ENCODE results near the gene C4BPA. TPM values are rescaled to one million over a fixed set of nuclear protein-coding genes. Genes with fewer than 3 reads are reported as not detected.
A peak's percentile ranks its signal among the peaks of the same experiment; 100 is the strongest.

Gene C4BPA
- total RNA-seq, 1 experiment from 2014 or later, result not detected

DNA sequence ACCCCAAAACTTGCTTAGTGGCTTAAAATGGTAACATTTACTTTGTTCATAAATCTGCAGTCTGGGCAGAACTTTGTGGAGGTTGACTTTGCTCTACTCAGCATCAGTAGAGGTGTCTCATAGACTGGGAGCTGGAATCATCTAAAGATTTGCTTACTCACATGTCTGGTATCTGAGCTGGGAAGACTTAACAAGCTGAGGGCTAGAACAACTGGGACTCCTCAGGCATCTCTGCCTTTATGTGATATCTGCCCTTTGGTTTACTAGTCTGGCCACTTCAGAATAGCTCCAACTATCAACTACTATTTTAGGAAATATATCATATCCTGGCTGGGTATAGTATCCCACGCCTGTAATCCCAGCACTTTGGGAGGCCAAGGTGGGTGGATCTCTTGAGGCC is 82.5 kb downstream of the C4BPA start:
- intact Hi-C loops (cut with micrococcal nuclease), result no loop called here
- no TSS peak for BruUV-seq (replicated peaks)

DNA sequence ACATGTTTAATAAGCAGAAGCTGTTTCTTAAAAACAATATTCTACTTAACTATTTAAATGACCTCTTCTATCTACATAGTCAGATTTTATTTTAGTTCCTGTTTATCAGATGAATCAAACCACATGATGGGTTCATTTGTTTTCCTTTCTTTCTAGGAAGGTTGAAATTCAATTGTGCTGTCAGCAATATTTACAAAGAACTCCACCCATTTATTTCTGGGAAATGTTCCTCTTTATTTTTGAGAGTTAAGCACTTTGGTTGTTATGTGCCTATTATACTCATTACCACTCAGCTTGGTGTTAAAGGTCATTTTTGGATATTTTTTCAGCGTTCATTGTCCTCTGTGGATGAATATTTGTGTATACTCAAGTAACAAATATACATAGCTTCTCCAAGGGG is 84.9 kb downstream of the C4BPA start:
- TF ChIP-seq, protein P1, sequence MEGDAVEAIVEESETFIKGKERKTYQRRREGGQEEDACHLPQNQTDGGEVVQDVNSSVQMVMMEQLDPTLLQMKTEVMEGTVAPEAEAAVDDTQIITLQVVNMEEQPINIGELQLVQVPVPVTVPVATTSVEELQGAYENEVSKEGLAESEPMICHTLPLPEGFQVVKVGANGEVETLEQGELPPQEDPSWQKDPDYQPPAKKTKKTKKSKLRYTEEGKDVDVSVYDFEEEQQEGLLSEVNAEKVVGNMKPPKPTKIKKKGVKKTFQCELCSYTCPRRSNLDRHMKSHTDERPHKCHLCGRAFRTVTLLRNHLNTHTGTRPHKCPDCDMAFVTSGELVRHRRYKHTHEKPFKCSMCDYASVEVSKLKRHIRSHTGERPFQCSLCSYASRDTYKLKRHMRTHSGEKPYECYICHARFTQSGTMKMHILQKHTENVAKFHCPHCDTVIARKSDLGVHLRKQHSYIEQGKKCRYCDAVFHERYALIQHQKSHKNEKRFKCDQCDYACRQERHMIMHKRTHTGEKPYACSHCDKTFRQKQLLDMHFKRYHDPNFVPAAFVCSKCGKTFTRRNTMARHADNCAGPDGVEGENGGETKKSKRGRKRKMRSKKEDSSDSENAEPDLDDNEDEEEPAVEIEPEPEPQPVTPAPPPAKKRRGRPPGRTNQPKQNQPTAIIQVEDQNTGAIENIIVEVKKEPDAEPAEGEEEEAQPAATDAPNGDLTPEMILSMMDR (conservative IDR thresholded peaks at IDR 0.05; ENCODE audit: low read depth, low read length), result no peak
- TF ChIP-seq EZH2 (IDR thresholded peaks at IDR 0.05; ENCODE audit: low read length, unreplicated experiment), result no peak
- TF ChIP-seq EZH2phosphoT487 (IDR thresholded peaks at IDR 0.05; ENCODE audit: borderline replicate concordance, low read length), result no peak
- Histone ChIP-seq H3F3A (ENCODE audit: low read length, unreplicated experiment) (no peaks in the 10 kb centered on the region), H4K20me1 (ENCODE audit: low read length) (no peaks in the 10 kb centered on the region), H3K9me2 (replicated peaks; ENCODE audit: low read length) (no peaks in the 10 kb centered on the region), H3K4me1 (ENCODE audit: insufficient read depth, low read length) (no peaks in the 10 kb centered on the region), H3K4me3 (ENCODE audit: low read length) (no peak overlapping the region), H3K27ac (ENCODE audit: low read length) (no peak overlapping the region), H2AFZ (ENCODE audit: low read length) (no peak overlapping the region), H3K27me3 (ENCODE audit: low read length) (no peaks in the 10 kb centered on the region), H3K9ac (ENCODE audit: low read length) (no peak overlapping the region), H3K4me2 (ENCODE audit: low read length) (no peak overlapping the region), H3K9me3 (ENCODE audit: low read length) (no peaks in the 10 kb centered on the region), H3K36me3 (ENCODE audit: low read depth, low read length) (no peaks in the 10 kb centered on the region), H3K79me2 (ENCODE audit: low read length) (no peaks in the 10 kb centered on the region)
- intact Hi-C loops (cut with micrococcal nuclease), result no loop called here
- CTCF ChIA-PET, result no interaction called here
- ATAC-seq, result no peak
- DNase-seq, result no peak
- no TSS peak for BruUV-seq (replicated peaks)
- POLR2A ChIA-PET (ENCODE audit: unreplicated experiment), result interaction anchor here (0.6 kb wide), 1 partner anchor 164 kb away, joined by 31 read pairs; no protein-coding TSS in a partner anchor

More for the DNA sequence above, 82.5 kb downstream of the C4BPA start:
- Histone ChIP-seq H3K9ac (ENCODE audit: low read length) (no peak overlapping the region), H3F3A (ENCODE audit: low read length, unreplicated experiment) (no peaks in the 10 kb centered on the region), H3K4me2 (ENCODE audit: low read length) (no peak overlapping the region), H3K9me3 (ENCODE audit: low read length) (no peaks in the 10 kb centered on the region), H3K27ac (ENCODE audit: low read length) (no peak overlapping the region), H3K79me2 (ENCODE audit: low read length) (no peaks in the 10 kb centered on the region), H2AFZ (ENCODE audit: low read length) (no peak overlapping the region), H3K36me3 (ENCODE audit: low read depth, low read length) (no peaks in the 10 kb centered on the region), H3K9me2 (replicated peaks; ENCODE audit: low read length) (no peaks in the 10 kb centered on the region), H3K4me1 (ENCODE audit: insufficient read depth, low read length) (no peaks in the 10 kb centered on the region), H3K4me3 (ENCODE audit: low read length) (no peak overlapping the region), H3K27me3 (ENCODE audit: low read length) (no peaks in the 10 kb centered on the region), H4K20me1 (ENCODE audit: low read length) (no peaks in the 10 kb centered on the region)
- TF ChIP-seq, protein P1 (conservative IDR thresholded peaks at IDR 0.05; ENCODE audit: low read depth, low read length), result no peak
- TF ChIP-seq EZH2 (IDR thresholded peaks at IDR 0.05; ENCODE audit: low read length, unreplicated experiment) (no peak), EZH2phosphoT487 (IDR thresholded peaks at IDR 0.05; ENCODE audit: borderline replicate concordance, low read length) (no peak)
- CTCF ChIA-PET, result no interaction called here
- POLR2A ChIA-PET (ENCODE audit: unreplicated experiment), result no interaction called here
- ATAC-seq, result peak; percentile 31
- peak; percentile 30 for DNase-seq

DNA sequence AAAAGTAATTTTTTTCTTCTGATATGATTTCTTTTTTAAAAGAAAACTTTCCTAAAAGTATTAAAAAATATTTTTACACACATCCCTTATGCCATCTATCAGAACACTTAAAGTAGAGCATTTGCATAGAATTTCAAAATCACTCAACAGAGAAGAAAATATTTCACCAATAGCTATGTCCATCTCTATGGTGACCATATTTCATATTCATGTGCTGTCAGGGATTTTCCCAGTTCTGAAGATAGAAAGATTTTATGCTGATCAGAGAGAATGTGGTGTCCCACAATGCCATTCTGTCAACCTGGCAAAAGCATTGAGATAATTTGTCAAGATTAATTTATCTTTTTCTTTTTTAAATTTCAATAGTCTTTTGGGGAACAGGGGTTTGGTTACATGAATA is 87.0 kb downstream of the C4BPA start:
- no peak overlapping the region for H3K9ac ChIP-seq (ENCODE audit: low read length)
- peaks cover 7% of the 10 kb centered on the region; the same call in 1 of the 2 replicates for H3K9me2 ChIP-seq (replicated peaks; ENCODE audit: low read length)
- H2AFZ ChIP-seq (ENCODE audit: low read length), result no peak overlapping the region
- H3K4me2 ChIP-seq (ENCODE audit: low read length), result no peak overlapping the region
- TF ChIP-seq, protein P1 (conservative IDR thresholded peaks at IDR 0.05; ENCODE audit: low read depth, low read length), result no peak
- TF ChIP-seq EZH2phosphoT487 (IDR thresholded peaks at IDR 0.05; ENCODE audit: borderline replicate concordance, low read length) (no peak), EZH2 (IDR thresholded peaks at IDR 0.05; ENCODE audit: low read length, unreplicated experiment) (no peak)
- no peaks in the 10 kb centered on the region for H4K20me1 ChIP-seq (ENCODE audit: low read length)
- no TSS peak for BruUV-seq (replicated peaks)
- ATAC-seq, result no peak
- no peaks in the 10 kb centered on the region for H3K9me3 ChIP-seq (ENCODE audit: low read length)
- H3K4me3 ChIP-seq (ENCODE audit: low read length), result no peak overlapping the region
- H3F3A ChIP-seq (ENCODE audit: low read length, unreplicated experiment), result no peaks in the 10 kb centered on the region
- DNase-seq, result no peak
- H3K36me3 ChIP-seq (ENCODE audit: low read depth, low read length), result no peaks in the 10 kb centered on the region
- no peaks in the 10 kb centered on the region for H3K27me3 ChIP-seq (ENCODE audit: low read length)
- no peak overlapping the region for H3K27ac ChIP-seq (ENCODE audit: low read length)
- intact Hi-C loops (cut with micrococcal nuclease), result no loop called here
- POLR2A ChIA-PET (ENCODE audit: unreplicated experiment), result no interaction called here
- no peaks in the 10 kb centered on the region for H3K4me1 ChIP-seq (ENCODE audit: insufficient read depth, low read length)
- CTCF ChIA-PET, result no interaction called here
- H3K79me2 ChIP-seq (ENCODE audit: low read length), result no peaks in the 10 kb centered on the region
